Activated CD4-positive, alpha-beta T cell treated with anti-CD3 and anti-CD28 coated beads, Interleukin-2, Interleukin-6, amounts not matched to agents 100 ng/mL and 50 ng/mL, durations not matched to agents 16 hours and 8 hours (primary cell): ENCODE measurements around the gene CDKAL1.
"Not testable (repeated sequence)": the region's sequence is repeated elsewhere in the genome, so short reads cannot be mapped to it uniquely, and the experiment has no call there.

ENCODE experiments used
- DNase-seq: peaks from one replicate; pipeline ENCODE4 v3.0.0-alpha.2; 2020

The CDKAL1 gene

DNA sequence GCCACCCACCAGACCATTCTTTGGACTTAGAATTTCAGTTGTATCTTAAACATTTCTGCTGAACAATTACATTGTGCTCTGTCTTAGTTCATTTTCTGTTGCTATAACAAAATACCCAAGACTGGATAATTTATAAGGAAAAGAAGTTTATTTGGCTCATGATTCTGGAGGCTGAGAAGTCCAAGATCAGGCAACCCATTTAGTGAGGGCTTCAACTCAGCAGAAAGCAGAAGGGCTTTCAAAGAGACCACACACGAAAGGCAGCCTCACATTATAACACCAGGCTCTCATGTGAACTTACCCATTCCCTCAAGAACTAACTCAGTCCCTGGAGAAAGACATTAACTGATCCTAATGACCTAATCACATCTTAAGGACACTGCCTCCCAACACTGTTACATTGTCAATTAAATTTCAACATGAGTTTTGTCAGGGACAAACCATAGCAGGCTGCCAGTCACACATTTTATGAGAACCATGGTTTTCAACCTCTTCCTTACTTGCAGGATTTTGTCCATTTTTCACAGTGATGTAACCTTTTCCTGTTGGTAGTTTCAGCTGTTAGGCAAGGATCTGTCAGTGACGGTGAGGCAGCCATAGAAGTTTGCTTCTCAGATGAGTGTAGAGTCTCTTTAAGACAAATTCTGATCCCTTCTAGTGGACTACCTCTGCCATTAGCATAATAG lies 659.7 kb downstream of the CDKAL1 start:
- no peak for DNase-seq

- DNase-seq, result not testable (repeated sequence)
Observed at GRCh38 chr6:21195301-21195700, 661.0 kb downstream of the CDKAL1 start.

DNA sequence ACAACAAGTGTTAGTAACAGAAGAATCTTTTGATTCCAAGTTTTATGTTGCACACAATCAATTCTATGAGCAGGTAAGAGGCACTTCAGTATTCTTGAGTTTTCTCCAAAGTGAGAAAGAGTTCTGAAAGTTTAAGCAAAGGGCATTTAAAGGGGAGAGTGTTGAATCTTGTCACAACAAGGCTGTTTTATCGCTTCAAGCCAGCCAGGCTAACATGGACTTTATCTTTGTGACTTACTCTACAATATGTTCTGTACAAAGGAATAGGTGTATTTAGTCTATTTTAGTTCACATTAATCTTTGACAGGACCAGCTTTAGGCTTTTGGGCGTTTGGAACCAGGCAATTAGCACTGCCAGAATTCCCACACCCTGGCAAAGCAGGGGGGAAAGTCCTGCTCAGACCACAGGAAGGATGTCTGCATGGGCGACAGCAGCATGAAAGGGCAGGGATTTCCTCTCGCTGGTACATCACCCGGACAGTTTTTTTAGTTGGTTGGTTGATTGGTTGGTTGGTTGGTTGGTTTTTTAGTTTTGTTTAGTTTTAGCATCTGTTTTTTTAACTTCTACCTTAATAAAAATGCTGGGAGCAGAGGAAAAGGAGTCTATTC lies 663.9 kb downstream of the CDKAL1 start:
- DNase-seq, result no peak

DNA sequence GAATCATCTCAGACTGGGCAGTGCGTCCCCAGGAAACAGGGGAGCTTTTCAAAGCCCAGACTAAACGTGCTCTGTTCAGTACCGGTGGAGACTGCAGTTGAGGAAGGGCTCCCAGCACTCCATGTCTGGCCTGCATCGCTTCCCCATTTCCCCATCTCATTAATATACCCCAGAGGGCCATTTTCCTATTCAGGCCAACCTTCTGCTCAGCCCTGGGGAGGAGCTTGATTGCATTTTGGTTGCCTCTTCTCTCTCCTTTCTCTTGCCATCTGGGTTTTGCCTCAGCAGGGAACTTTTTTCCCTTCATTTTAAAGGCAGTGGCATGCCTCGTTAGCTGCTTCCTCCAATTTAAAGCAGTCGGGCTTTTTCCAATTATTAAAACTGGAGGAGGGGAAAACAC lies 665.0 kb downstream of the CDKAL1 start:
- no peak for DNase-seq

DNA sequence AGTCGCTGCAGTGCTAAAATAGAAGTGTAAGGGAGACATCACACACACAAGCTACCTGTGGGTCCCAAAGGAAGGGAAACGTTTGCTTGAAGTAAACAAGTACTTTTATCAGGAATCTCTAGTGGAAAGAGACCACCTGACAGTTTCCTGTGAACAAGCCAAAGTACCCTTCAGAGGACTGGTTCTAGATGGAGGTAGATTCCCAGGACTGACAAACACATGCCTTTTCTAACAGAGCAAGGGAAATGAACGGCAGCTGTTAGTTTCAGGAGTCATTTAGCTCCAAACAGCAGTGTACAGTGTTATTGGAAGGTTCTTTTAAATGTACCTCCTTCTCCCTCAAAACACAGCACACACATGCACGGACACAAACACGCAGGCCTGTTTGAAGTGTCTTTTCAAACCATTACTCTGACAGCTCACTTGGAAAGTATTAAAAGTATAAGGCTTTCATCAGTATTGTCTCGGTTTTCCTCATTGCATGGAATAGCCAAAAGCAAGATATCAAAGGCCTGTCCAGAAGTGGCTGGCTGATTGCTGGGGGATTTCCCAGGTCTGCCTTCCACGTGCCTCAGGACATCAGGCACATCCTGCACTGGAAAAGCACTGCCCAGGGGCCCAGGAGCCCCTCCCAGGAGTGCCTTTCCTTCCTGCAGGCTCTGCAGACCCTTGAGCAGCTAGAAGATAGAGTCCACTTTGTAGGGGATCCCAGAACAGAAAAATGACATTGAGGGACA lies 666.0 kb downstream of the CDKAL1 start:
- DNase-seq, result no peak

DNA sequence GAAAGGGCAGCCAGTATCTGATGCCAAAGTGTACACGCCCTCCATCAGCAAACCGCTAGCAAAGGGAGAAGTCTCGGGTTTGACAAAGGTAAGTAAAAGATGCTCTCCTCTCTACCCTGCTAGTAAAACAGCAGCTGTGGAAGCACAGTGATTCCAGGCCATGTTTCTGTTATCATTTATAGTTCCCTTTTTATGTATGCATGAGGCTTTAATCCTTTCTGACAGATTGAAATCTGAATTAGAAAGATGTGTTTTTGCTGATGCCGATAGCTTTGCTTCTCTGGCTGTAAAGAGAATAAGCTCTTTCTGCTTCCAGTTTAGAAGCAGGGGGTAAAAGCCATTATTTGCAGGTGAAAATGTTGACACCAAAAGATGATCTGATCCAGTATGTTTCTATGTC lies 666.9 kb downstream of the CDKAL1 start:
- no peak for DNase-seq

GRCh38 chr6:21201637-21202350 lies 667.5 kb downstream of the CDKAL1 start:
- no peak for DNase-seq

- DNase-seq, result no peak
Observed at GRCh38 chr6:21202521-21202920, 668.3 kb downstream of the CDKAL1 start.

GRCh38 chr6:21204951-21205350 lies 670.7 kb downstream of the CDKAL1 start:
- no peak for DNase-seq

DNA sequence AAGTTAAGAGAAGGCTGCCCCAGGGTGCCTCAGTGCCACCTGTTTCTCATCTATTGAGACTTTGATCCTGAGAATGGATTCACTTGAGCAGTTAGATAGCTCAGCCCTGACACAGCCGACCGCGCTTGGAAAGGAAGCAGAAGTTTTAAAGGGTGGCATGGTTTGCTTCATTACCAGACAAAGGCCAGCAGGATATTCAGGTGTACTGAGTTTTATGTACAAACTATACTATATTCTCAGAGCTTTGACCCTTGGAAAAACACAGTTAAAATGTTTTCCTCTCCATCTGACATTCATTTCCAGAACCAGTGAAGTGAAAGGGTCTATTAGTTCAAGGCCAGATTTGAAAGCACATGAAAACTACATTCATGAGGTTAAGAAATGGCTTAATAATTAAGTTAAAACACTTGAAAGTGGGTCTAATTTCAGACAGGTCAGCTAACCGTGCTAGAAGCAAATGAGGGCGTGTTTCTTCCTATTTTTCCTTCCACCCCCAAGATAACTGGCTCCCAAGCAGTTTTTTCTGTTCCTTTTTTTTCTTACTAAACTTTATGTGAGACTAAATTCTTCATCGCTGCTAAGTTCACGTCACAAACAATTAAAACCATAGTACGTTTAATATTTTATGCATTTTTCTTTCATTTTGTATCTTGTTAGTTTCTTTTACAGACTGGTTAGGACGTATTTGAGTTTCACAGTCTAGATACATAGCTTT lies 674.0 kb downstream of the CDKAL1 start:
- DNase-seq, result no peak

DNA sequence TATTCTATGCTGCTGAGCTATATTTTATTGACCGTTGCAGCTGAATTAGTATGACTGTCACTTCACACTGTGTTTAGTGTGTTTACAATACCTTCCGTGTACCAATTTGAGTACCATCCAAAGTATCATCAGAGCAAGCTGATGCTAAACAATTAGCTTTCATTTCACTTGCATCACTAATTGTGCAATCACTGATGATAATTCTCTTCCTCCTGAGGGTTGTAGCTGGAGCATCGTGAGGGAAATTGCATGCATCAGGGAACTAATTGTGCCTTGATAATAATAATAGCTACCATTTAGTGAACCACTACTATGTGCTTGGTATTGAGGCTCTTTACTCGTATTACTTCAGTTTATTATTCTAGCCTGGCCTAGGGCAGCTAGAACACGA lies 674.5 kb downstream of the CDKAL1 start:
- DNase-seq, result no peak

GRCh38 chr6:21213492-21213891 lies 679.2 kb downstream of the CDKAL1 start:
- DNase-seq, result no peak

GRCh38 chr6:21214738-21215448 lies 680.6 kb downstream of the CDKAL1 start:
- no peak for DNase-seq

- DNase-seq, result no peak
Observed at GRCh38 chr6:21219241-21219640, 685.0 kb downstream of the CDKAL1 start.

DNA sequence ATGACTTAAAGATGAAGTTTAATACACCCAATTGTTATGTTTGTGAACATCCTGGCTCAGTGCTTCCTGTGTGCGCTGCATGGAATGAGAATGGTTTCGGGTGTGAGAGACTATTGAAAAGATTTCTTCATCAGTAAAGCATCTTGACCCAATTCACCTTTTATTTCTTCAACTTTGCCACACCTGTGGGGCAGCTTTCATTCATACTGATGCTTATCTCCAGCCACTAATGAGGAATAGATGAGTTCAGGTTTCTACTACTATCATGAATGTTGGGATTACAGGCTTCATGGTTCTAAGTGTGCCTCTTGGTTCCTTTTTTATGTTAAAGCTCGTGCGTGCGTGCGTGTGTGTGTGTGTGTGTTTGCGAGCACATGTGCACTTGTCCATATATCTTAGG lies 685.6 kb downstream of the CDKAL1 start:
- no peak for DNase-seq

DNA sequence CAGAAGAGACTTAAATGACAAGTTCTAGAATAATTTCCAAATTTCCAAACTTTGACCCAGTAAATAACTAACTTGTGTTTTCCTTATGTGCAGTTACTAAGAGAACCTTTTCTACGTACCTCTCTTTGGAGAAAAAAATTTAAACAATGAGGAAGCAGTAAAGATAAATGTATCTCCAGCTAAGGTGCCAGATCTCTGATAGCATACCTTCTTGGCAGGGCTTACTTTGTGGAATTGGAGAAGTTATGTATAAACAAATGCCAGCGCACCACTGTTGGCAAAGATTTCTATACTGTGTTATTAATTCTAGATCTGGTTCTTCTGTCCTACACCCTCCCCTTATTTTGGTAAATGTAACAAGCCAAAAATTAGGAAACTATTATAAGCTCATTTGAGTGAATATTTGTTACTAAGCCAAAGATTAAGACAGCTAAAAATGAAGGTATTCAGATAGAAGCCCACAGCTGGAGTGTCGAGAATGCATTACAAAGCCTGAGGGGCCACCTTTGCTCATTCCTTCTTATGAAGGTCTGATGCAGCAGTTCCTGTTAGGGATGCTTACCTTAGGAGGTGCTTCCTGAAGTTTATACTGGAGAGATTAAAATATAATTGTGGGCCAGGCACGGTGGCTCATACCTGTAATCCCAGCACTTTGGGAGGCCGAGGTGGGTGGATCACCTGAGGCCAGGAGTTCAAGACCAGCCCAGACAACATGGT lies 686.2 kb downstream of the CDKAL1 start:
- DNase-seq, result no peak

DNA sequence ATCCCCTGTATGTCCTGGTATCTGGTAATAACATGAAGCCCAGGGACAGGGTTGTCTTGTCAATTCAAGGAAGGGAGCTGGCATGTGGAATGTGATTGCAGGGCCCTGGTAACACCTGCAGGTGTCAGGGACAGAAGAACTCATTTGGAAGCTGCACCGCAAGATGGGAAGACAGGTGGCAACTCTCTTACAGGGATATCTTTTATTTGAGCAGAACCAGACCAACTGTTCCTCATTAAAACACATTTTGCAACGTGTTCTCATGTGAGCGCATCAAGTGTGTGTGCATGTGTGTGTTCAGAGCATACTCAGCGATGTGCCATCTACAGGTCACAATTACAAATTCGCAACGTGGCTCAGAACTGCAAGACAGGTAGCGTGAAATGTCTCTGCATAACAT lies 688.4 kb downstream of the CDKAL1 start:
- DNase-seq, result no peak

- DNase-seq, result no peak
Observed at GRCh38 chr6:21225912-21226311, 691.7 kb downstream of the CDKAL1 start.

DNA sequence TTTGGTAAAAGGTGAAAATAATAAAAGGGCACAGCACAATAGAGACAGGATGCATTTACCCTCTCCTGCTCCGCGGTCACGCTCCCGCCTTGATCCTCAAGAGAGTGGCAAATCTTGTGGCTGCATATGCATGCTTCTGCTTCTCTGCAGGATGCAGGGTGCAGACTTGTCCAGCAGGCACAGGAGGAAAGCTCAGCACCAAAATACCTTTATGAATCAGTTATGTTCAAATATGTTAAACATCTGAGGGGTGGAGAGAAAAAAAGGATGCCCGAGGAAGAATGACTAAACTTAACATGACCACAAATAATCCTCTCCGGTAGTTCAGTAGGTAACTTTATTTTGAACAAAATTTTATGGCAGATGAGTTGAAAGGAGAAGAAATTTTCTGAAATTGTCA lies 693.2 kb downstream of the CDKAL1 start:
- DNase-seq, result no peak

DNA sequence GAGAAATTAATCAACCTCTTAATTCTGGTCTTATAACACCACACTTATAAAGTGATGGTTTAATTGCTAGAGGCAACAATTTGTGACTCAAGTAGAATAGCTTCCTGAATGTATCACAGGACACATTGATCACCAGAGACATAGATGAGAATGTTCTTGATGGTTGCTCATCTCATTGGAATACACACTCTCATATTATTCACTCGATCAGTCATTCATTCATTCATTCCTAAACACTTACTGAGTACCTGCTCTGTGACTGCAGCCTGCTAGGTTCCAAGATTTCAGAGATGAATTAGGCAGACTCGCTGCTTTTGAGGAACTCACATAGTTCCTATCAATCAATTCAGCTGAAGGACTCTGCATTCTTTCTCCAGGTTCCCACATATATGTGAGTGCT lies 694.2 kb downstream of the CDKAL1 start:
- DNase-seq, result no peak

DNA sequence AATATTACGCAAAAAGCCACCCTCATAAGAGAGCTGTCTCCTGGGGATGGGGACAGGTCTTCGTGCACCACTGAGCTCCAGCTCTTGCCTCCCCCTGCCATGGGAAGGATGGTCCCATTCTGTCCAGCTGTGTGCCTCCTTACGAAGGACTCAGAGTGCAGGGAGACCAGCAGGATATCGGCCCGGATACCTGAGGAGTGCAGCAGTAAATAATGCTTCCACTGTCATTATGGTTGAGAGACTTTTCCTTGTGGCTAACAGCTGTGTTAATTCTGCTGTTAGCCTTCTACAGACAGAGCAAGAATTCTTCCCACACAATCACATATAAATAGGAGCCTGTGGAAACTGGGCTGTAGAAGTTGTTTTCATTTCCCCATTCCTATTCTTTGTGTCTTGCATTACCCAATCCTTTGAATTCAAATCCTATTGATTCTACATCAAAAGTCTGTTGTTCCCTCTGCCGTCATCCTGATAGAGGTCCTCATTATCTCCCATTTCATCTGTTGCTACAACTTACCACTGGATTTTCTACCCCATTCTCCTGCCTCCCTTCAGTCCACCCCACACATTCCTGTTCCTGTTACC lies 694.7 kb downstream of the CDKAL1 start:
- no peak for DNase-seq
